BE2C (cell line): Measurements from ENCODE around the gene POC1B.

Experiments used
- DNase-seq: peaks from one replicate; pipeline ENCODE4 v3.0.0-alpha.2; 2020
- H3K27me3 ChIP-seq: fragments of 250-450 bp; sonication (Bioruptor Pico); 2 replicates; pipeline ENCODE4 v1.5.1; 2020; ENCODE audit warnings: mild to moderate bottlenecking
- H3K36me3 ChIP-seq: fragments of 250-450 bp; sonication (Bioruptor Pico); 2 replicates; pipeline ENCODE4 v1.5.1; 2020; ENCODE audit warnings: mild to moderate bottlenecking
- H3K4me1 ChIP-seq: fragments of 250-450 bp; sonication (Bioruptor Pico); 2 replicates; pipeline ENCODE4 v1.5.1; 2020
- H3K4me3 ChIP-seq: 2 replicates; pipeline ENCODE4 v1.5.1; 2011; ENCODE audit warnings: low read depth, low read length
- H3K9me3 ChIP-seq: fragments of 250-450 bp; sonication (Bioruptor Pico); 2 replicates; pipeline ENCODE4 v1.5.1; 2020
- TF ChIP-seq, protein P1 (sequence below): IDR thresholded peaks from 2 replicates; pipeline ENCODE4 v1.5.1; 2012; ENCODE audit warnings: mild to moderate bottlenecking, low read depth, low read length

The POC1B gene

GRCh38 chr12:89542912-89543592 is 17.2 kb upstream of the POC1B start:
- no peak overlapping the region for H3K4me3 ChIP-seq
- H3K9me3 ChIP-seq: no peaks in the 10 kb centered on the region
- no peaks in the 10 kb centered on the region for H3K36me3 ChIP-seq
- no peaks in the 10 kb centered on the region for H3K27me3 ChIP-seq
- TF ChIP-seq, protein P1, sequence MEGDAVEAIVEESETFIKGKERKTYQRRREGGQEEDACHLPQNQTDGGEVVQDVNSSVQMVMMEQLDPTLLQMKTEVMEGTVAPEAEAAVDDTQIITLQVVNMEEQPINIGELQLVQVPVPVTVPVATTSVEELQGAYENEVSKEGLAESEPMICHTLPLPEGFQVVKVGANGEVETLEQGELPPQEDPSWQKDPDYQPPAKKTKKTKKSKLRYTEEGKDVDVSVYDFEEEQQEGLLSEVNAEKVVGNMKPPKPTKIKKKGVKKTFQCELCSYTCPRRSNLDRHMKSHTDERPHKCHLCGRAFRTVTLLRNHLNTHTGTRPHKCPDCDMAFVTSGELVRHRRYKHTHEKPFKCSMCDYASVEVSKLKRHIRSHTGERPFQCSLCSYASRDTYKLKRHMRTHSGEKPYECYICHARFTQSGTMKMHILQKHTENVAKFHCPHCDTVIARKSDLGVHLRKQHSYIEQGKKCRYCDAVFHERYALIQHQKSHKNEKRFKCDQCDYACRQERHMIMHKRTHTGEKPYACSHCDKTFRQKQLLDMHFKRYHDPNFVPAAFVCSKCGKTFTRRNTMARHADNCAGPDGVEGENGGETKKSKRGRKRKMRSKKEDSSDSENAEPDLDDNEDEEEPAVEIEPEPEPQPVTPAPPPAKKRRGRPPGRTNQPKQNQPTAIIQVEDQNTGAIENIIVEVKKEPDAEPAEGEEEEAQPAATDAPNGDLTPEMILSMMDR: peak; percentile 96
- DNase-seq: peak; percentile 76
- peaks cover 6% of the 10 kb centered on the region; the same call in 1 of the 2 replicates for H3K4me1 ChIP-seq

DNA sequence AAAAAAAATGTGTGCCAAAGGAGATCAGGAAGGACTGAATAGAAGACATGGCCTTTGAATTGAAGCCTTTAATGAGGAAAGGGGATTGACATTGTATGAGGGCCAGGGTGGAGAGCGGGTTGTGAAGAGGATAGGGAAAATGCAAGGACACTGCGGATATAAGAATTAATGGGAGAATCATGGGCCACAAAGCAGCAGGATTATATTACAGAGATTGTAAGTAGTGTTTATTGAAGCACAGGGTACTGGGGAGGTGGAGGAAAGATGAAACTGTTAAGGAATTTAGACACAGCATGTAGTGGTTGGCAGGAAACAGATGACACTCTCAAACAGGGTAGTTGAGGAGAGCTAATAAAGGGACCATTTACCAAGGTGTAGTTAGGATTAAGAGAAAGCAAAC is 16.4 kb upstream of the POC1B start:
- H3K27me3 ChIP-seq: no peaks in the 10 kb centered on the region
- no peaks in the 10 kb centered on the region for H3K36me3 ChIP-seq
- no peaks in the 10 kb centered on the region for H3K9me3 ChIP-seq
- H3K4me3 ChIP-seq: no peak overlapping the region
- TF ChIP-seq, protein P1: no peak
- peaks cover 6% of the 10 kb centered on the region; the same call in 1 of the 2 replicates for H3K4me1 ChIP-seq
- no peak for DNase-seq

- Histone ChIP-seq H3K4me1 (peaks cover 6% of the 10 kb centered on the region; the same call in 1 of the 2 replicates), H3K4me3 (no peak overlapping the region), H3K36me3 (no peaks in the 10 kb centered on the region), H3K27me3 (no peaks in the 10 kb centered on the region), H3K9me3 (no peaks in the 10 kb centered on the region)
- TF ChIP-seq, protein P1: no peak
- no peak for DNase-seq
Observed at GRCh38 chr12:89540586-89540985, 14.7 kb upstream of the POC1B start.

DNA sequence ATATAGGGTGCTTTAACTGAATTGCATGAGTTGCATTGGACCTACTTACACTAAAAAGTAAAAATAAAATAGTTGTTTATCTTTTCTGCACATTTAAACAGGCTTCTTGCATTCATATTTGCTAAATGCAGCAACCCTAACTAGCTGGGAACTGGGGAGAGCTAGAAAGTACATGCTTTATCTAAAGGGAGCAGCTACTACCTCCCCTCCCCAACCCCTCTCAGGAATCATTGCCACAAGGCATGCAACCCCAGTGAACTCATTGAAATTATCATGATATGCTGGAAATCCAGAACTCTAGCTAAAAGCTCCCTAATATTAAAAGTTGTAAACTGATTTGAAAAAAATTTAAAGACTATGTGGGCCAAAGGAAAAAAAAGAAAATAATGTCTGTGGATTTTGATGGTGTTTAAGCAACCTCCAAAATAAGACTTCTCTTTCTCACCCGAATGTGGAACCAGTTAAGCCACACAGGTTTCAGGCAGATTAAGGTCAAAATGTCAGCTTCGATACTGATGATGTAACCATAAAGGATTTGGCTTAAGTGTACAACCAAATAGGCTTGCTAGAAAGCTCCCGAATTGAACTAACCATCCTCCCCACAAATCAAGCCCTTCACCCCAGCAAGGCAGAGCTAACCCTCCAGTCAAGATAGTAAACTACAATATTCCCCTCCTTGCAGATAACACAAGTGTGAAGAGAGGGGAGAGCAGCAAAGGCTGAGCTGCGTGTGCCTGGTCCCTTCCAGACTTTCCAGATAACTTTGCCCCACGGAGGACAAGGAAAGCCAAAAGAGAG is 13.8 kb upstream of the POC1B start:
- no peak overlapping the region for H3K4me3 ChIP-seq
- H3K36me3 ChIP-seq: no peaks in the 10 kb centered on the region
- H3K9me3 ChIP-seq: no peaks in the 10 kb centered on the region
- no peaks in the 10 kb centered on the region for H3K27me3 ChIP-seq
- TF ChIP-seq, protein P1: no peak
- DNase-seq: no peak
- peaks cover 2% of the 10 kb centered on the region; the same call in 1 of the 2 replicates for H3K4me1 ChIP-seq

GRCh38 chr12:89538897-89539296 is 13.1 kb upstream of the POC1B start:
- TF ChIP-seq, protein P1: no peak
- H3K36me3 ChIP-seq: no peaks in the 10 kb centered on the region
- no peaks in the 10 kb centered on the region for H3K27me3 ChIP-seq
- no peak overlapping the region for H3K4me3 ChIP-seq
- no peaks in the 10 kb centered on the region for H3K9me3 ChIP-seq
- H3K4me1 ChIP-seq: no peaks in the 10 kb centered on the region
- DNase-seq: no peak

GRCh38 chr12:89537389-89537788 is 11.5 kb upstream of the POC1B start:
- Histone ChIP-seq H3K4me3 (no peak overlapping the region), H3K9me3 (no peaks in the 10 kb centered on the region), H3K27me3 (no peaks in the 10 kb centered on the region), H3K36me3 (no peaks in the 10 kb centered on the region), H3K4me1 (no peaks in the 10 kb centered on the region)
- DNase-seq: no peak
- TF ChIP-seq, protein P1: no peak
